Vagina (tissue), 2 donors: Measurements from ENCODE around the gene CHD5. TPM values are rescaled to one million over a fixed set of nuclear protein-coding genes. Genes with fewer than 3 reads are reported as not detected.

Experiments
- DNase-seq, 2 donors: peaks; one replicate each; pipeline ENCODE4 v3.0.0-alpha.2; 2017; ENCODE audit errors: extremely low spot score in 2 of 2
- H3K27ac ChIP-seq: fragments of 200-600 bp; sonication (generic); one replicate; pipeline ENCODE4 v1.5.1; 2019
- H3K27me3 ChIP-seq: fragments of 200-600 bp; sonication (generic); one replicate; pipeline ENCODE4 v1.5.1; 2019
- H3K36me3 ChIP-seq, 2 donors: fragments of 200-600 bp; sonication (generic); one replicate each; pipeline ENCODE4 v1.5.1; 2017 to 2019
- H3K4me1 ChIP-seq: fragments of 200-600 bp; sonication (generic); one replicate; pipeline ENCODE4 v1.5.1; 2019
- H3K4me3 ChIP-seq, 2 donors: fragments of 200-600 bp; sonication (generic); 1 replicate in 1 of 2; 2 replicates in 1 of 2; pipeline ENCODE4 v1.5.1; 2016 to 2019
- H3K9me3 ChIP-seq: fragments of 200-600 bp; sonication (generic); one replicate; pipeline ENCODE4 v1.5.1; 2019
- CTCF ChIP-seq, 3 experiments: fragments of 450-650 bp in 2 of 3; fragments of 200-600 bp in 1 of 3; sonication (generic) in 1 of 3; IDR thresholded peaks; one replicate each; pipeline ENCODE4 v1.5.1; 2017 to 2019; ENCODE audit warnings: antibody characterized with exemption in 3 of 3, mild to moderate bottlenecking in 2 of 3, moderate library complexity in 2 of 3
- POLR2A ChIP-seq, 2 donors: fragments of 450-650 bp; IDR thresholded peaks; one replicate each; pipeline ENCODE4 v1.6.1; 2017; ENCODE audit warnings: antibody characterized with exemption in 2 of 2, mild to moderate bottlenecking in 2 of 2, moderate library complexity in 2 of 2
- POLR2AphosphoS5 ChIP-seq, 2 donors: sonication (generic); formaldehyde crosslinking; IDR thresholded peaks; one replicate each; pipeline ENCODE4 v1.9.0; 2017; ENCODE audit warnings: antibody characterized with exemption in 2 of 2, mild to moderate bottlenecking in 2 of 2, low read depth in 1 of 2; ENCODE audit not compliant: insufficient read depth in 1 of 2
- intact Hi-C: fragments of 100-400 bp; cut with DNase I; formaldehyde crosslinking; loops from one replicate; pipeline ENCODE4 v1.15.1; 2023
- total RNA-seq: library from RNA; depleted of rRNA; stranded (reverse); fragments of >200 nt; gene quantifications from one replicate; pipeline ENCODE4 v1.2.3, GENCODE V29; 2016

The CHD5 gene
- total RNA-seq, 1 donor from 2014 or later = 2.0 TPM

GRCh38 chr1:6148497-6149241 is 31.5 kb downstream of the CHD5 start:
- intact Hi-C loops = no loop called here
- no peaks in the 10 kb centered on the region for H3K27me3 ChIP-seq

GRCh38 chr1:6145864-6146410 is 34.2 kb downstream of the CHD5 start:
- Histone ChIP-seq H3K4me3 (no peak overlapping the region), H3K36me3 (no peaks in the 10 kb centered on the region), H3K27me3 (no peaks in the 10 kb centered on the region), H3K9me3 (no peaks in the 10 kb centered on the region), H3K27ac (no peak overlapping the region), H3K4me1 (peaks cover 8% of the 10 kb centered on the region)
- intact Hi-C loops = no loop called here
- TF ChIP-seq POLR2A (IDR thresholded peaks at IDR 0.05) (no peak), POLR2AphosphoS5 (IDR thresholded peaks at IDR 0.05; ENCODE audit: insufficient read depth in 1 of 2, low read depth in 1 of 2) (no peak), CTCF (IDR thresholded peaks at IDR 0.05) (no peak)
- DNase-seq = no peak

More at GRCh38 chr1:6148497-6149241, 31.5 kb downstream of the CHD5 start:
- Histone ChIP-seq H3K36me3 (no peaks in the 10 kb centered on the region), H3K4me1 (peaks cover 8% of the 10 kb centered on the region), H3K4me3 (peak overlapping the region in 1 of 2 donors; percentile 13), H3K9me3 (no peaks in the 10 kb centered on the region), H3K27ac (no peak overlapping the region)
- no peak for DNase-seq
- TF ChIP-seq CTCF (IDR thresholded peaks at IDR 0.05) = no peak
- TF ChIP-seq POLR2AphosphoS5 (IDR thresholded peaks at IDR 0.05; ENCODE audit: insufficient read depth in 1 of 2, low read depth in 1 of 2) = no peak
- no peak for TF ChIP-seq POLR2A (IDR thresholded peaks at IDR 0.05)

- Histone ChIP-seq H3K27ac (no peak overlapping the region), H3K4me3 (no peak overlapping the region), H3K27me3 (no peaks in the 10 kb centered on the region), H3K9me3 (no peaks in the 10 kb centered on the region), H3K4me1 (peaks cover 8% of the 10 kb centered on the region), H3K36me3 (no peaks in the 10 kb centered on the region)
- no peak for DNase-seq
- intact Hi-C loops = no loop called here
- TF ChIP-seq POLR2AphosphoS5 (IDR thresholded peaks at IDR 0.05; ENCODE audit: insufficient read depth in 1 of 2, low read depth in 1 of 2) (no peak), CTCF (IDR thresholded peaks at IDR 0.05) (no peak), POLR2A (IDR thresholded peaks at IDR 0.05) (no peak)
Measured at GRCh38 chr1:6145396-6145750, 34.7 kb downstream of the CHD5 start.

GRCh38 chr1:6144647-6145395 is 35.3 kb downstream of the CHD5 start:
- Histone ChIP-seq H3K4me3 (no peak overlapping the region), H3K9me3 (no peaks in the 10 kb centered on the region), H3K36me3 (no peaks in the 10 kb centered on the region), H3K27me3 (no peaks in the 10 kb centered on the region), H3K4me1 (peaks cover 8% of the 10 kb centered on the region), H3K27ac (no peak overlapping the region)
- TF ChIP-seq CTCF (IDR thresholded peaks at IDR 0.05) (no peak), POLR2A (IDR thresholded peaks at IDR 0.05) (no peak), POLR2AphosphoS5 (IDR thresholded peaks at IDR 0.05; ENCODE audit: insufficient read depth in 1 of 2, low read depth in 1 of 2) (no peak)
- DNase-seq = no peak
- intact Hi-C loops = no loop called here
